K562 treated with DMSO at 1 percent for 12 hours (cell line): ENCODE data around the gene COLEC11. TPM values are rescaled to one million over a fixed set of nuclear protein-coding genes. Genes with fewer than 3 reads are reported as not detected.

Source experiments
- total RNA-seq: library from RNA; unstranded; fragments of 300-600 nt; gene quantifications from 2 replicates; pipeline ENCODE4 v1.2.3, GENCODE V29; 2022; ENCODE audit not compliant: insufficient read depth

COLEC11 gene
- total RNA-seq: 7.1 and 7.6 TPM in 2 replicates

DNA sequence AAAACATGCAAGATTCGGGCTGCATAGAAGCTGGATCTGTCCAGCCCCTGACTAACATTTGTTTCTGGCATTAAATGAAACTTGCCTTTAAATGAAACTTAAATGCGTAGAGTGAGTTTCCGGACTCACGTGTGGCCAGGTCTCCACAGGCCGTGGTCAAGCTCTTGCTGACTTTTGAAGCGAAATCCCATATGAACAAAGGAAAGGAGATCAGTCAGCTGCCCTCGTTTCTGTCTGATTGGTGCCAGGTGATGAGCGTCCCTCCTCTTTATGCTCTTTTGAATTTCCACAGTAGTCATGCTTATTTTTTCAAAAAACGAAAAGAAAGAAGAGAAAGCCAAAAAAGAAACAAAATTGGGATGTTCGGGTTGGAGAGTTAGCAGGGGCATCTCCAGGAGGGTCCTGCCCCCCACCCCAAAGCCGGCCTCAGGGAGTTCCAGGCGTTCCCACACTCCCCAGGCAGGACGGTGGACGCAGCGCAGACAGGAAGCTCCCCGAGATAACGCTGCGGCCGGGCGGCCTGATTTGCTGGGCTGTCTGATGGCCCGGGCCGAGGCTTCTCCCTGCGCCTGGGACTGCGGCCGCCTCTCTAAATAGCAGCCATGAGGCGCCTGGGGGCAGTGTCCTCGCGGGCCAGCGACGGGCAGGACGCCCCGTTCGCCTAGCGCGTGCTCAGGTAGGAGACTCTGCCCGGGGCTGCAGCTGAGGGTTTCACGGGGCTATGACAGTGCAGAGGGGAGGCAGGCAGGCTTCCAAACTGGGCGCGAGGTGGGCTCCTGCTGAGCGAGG lies at the start of gene COLEC11:
Gene COLEC11 (plus strand): TSS at position 620 of the 789 bp plus-strand sequence. CDS start 9,229 bp downstream, outside the sequence.

DNA sequence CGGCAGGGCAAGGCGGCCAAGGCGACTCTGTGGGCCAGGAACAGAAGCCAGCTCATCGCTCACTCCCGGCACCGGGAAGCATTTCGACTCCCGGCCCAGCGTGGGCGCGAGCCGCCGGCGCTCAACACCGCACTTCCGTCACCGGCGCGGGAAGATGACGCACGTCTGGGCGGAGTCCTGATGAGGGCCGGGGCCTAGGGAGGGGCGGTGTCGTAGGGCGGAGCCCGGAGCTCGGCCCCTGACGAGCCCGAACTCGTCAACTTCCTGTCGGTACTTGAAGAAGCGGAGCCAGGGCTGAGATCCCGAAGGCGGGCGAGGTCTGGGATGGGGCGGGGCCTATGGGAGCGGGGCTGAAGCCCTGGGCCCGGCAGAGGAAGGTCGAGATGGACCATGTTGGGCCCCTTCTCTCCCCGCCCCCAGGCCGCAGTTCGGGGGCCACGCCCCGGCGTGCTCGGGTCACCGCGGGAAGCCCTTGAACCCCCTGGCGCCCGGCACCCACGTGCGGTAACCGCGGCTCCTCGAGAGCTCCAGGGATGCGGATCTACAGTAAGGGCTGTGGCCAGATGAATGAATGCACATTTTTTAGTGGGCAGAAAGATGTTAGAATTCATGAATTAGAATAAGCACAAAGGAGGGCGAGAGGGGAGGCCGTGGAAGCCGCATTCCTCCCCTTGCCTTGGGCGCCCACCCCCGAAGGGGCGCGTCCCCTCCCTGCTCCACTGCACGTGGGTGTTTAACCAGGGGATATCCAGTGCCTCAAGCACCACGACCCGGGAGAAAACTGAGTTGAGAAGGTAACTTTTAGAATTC lies 36.5 kb upstream of the COLEC11 start, which contains the start of gene RNASEH1:
Gene RNASEH1 (minus strand): TSS at position 129 of the 810 bp plus-strand sequence. CDS start 73 bp downstream, at position 56.

DNA sequence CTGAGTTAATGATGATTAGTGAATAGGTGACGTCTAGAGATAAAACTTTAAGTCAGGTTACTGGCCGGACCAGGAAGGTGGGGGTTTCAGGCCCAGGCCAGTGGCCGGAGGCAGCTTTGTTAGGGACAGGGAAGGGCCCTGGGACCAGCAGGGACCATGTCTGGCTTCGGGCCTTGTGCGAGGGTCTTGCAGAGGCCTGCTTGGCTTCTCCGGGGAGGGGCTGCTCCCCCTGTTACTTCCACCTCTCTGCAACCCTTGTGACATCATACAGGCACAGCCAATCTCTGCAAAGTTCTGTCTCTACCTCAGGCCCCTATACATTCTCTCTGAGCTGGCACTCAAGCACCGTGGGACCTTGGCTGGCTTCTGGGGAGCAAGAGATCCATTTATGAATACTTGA lies 63.0 kb downstream of the COLEC11 start, which contains the start of gene ALLC:
Gene ALLC (plus strand): TSS at position 320 of the 400 bp plus-strand sequence. CDS start 12,958 bp downstream, outside the sequence.

Other genes with a start within 250 kb of the COLEC11 start
- 20.4 and 23.9 TPM in 2 replicates for gene EIPR1, start 217.3 kb upstream of the COLEC11 start, total RNA-seq
- 62.2 and 71.1 TPM in 2 replicates for gene TRAPPC12, start 215.4 kb upstream of the COLEC11 start, total RNA-seq
- 57.3 and 63.1 TPM in 2 replicates for gene ADI1, start 75.6 kb upstream of the COLEC11 start, total RNA-seq
- 9.3 and 18.2 TPM in 2 replicates for gene RNASEH1, start 36.8 kb upstream of the COLEC11 start, total RNA-seq
- 2,715 and 3,490 TPM in 2 replicates for gene RPS7, start 19.9 kb upstream of the COLEC11 start, total RNA-seq
- gene ALLC, start 63.1 kb downstream of the COLEC11 start, total RNA-seq: not detected in 2 replicates
- gene DCDC2C, start 108.5 kb downstream of the COLEC11 start, total RNA-seq: not detected in 2 replicates